ENCODE results near the gene COX7A2L.
"Not testable (repeated sequence)": the region's sequence is repeated elsewhere in the genome, so short reads cannot be mapped to it uniquely, and the experiment has no call there.

COX7A2L gene

DNA sequence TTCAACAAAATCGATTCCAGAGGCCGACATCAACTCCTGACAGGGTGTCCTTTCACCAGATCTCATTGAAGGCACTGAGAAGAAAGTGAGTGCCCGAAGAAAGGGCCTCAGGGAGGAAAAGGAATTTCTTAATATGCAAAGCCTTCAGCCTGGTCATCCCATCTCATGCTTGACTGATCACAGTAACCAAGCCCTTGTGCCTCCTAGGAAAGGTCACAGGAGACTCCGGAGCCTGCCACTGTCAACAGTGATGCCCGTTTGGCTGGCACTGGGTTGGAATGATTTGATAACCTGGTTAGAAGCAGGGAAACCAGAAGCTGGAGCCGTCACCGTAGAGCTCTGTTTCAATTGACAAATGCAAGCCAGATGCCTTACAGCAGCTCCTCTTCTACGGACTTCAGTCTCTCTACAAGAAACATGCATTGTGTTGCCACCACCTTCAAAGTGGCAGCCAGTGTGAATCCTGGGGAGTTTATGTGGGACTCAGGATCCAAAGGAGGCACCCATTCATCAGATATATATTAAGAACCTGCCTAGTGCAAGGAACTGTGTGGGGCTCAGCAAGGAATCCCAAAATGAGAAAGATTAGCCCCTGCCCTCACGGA lies 24.6 kb downstream of the COX7A2L start:
- no peak for DNase-seq (ENCODE audit: low spot score)
- no peak overlapping the region for H3K27ac ChIP-seq
- TF ChIP-seq CTCF (conservative IDR thresholded peaks at IDR 0.05; ENCODE audit: low read depth): no peak
- ChIA-PET CTCF (interaction anchor here (0.6 kb wide), 1 partner anchor 9 kb away, joined by 3 read pairs; no protein-coding TSS in a partner anchor), POLR2A (ENCODE audit: low non-redundant PET) (no interaction called here)

DNA sequence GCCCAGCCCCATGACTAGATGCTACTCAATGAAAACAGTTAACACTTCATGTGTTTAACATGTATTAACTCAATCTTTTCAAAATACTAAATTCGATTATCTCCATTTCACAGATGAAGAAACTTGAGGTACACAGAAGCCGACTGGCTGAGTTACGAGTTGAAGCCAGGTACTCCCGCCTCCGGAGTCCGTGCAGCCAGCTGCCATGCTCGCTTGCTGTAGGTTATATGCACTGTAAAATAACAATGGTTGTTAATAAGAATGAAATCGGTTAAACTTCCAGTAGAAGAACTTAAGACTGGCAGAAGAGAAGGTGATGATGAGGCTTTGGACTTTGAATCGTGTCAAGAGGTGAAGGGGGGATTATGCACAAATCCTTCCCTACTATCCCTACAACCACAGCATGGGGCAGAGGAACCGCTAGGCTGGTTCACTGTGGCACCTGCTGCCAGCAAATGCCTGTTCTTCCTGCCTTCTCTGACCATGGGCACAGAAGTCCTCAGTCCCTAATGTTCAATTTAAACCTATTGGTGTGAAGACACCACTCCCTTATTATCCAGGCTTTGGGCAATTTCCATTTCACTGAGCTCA lies 25.4 kb downstream of the COX7A2L start:
- CTCF ChIA-PET: no interaction called here
- DNase-seq (ENCODE audit: low spot score): no peak
- POLR2A ChIA-PET (ENCODE audit: low non-redundant PET): no interaction called here
- no peak overlapping the region for H3K27ac ChIP-seq
- no peak for TF ChIP-seq CTCF (conservative IDR thresholded peaks at IDR 0.05; ENCODE audit: low read depth)

DNA sequence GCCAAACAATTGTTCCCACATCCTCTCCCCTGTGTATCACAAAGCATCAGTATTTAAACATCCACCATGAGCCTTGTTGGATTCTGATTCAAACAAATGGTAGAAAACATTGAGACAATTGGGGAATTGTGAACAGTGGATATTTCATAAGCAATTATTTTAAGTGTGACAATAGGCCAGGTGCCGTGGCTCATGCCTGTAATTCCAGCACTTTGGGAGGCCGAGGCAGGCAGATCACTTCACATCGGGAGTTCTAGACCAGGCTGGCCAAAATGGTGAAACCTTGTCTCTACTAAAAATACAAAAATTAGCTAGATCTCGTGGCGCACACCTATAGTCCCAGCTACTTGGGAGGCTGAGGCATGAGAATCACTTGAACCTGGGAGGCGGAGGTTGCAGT lies 26.2 kb downstream of the COX7A2L start:
- DNase-seq (ENCODE audit: low spot score); H3K27ac ChIP-seq; CTCF ChIA-PET; POLR2A ChIA-PET (ENCODE audit: low non-redundant PET): not testable (repeated sequence)

DNA sequence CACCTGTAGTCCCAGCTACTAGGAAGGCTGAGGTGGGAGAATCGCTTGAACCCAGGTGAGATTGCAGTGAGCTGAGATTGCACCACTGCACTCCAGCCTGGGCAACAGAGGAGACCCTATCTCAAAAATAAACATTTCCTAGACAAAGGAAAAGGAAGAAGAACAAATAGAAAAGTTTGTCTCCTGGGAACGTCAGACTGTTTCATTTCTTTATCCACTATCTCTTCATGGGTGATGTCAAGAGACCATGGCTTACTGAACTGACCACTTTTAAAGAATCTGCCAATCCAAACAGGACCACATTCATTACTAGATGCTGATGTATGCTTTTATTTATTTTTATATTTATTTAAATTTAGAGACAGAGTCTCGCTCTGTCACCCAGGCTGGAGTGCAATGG lies 26.8 kb downstream of the COX7A2L start:
- no peak for TF ChIP-seq CTCF (conservative IDR thresholded peaks at IDR 0.05; ENCODE audit: low read depth)
- ChIA-PET POLR2A (ENCODE audit: low non-redundant PET) (no interaction called here), CTCF (no interaction called here)
- no peak overlapping the region for H3K27ac ChIP-seq
- no peak for DNase-seq (ENCODE audit: low spot score)

DNA sequence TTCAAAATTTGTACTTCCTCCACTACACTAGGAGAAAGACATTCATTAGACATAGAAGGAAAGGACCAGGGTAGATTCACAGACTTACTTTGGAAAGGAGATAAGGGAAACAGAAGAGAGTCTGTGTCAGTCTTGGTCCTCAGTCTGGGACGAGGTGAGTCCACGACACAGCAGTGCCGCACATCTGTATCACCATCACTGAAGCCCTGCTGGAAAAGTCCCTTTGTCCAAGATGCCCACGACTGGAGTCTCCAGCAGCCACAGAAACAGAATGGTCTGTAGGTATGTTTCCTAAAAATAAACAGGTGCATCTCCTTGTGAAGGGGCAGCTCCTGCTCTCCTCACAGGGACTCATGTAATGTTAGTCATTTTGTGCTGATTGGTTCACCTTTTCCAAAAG lies 27.4 kb downstream of the COX7A2L start:
- ChIA-PET CTCF (no interaction called here), POLR2A (ENCODE audit: low non-redundant PET) (no interaction called here)
- TF ChIP-seq CTCF (conservative IDR thresholded peaks at IDR 0.05; ENCODE audit: low read depth): no peak
- no peak for DNase-seq (ENCODE audit: low spot score)
- no peak overlapping the region for H3K27ac ChIP-seq

DNA sequence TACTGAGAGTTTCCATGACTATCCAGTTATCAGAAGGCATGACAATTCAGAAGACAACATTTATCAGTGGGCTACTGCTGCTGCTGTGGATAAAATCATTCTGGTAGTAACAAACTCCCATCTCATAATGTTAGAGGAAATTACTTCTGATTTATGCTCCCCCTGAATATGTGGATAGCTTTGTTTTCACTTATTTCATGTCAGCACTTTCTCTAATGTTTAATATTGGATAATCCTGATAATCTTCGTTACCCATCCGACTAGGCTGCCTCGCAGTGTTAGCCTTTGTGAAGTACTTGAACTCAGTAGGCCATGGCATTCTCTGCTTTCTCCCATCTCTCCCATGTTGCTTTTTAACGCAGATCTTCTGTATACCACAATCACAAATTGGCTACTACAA lies 28.4 kb downstream of the COX7A2L start:
- DNase-seq (ENCODE audit: low spot score): no peak
- CTCF ChIA-PET: no interaction called here
- H3K27ac ChIP-seq: no peak overlapping the region
- POLR2A ChIA-PET (ENCODE audit: low non-redundant PET): no interaction called here
- TF ChIP-seq CTCF (conservative IDR thresholded peaks at IDR 0.05; ENCODE audit: low read depth): no peak

DNA sequence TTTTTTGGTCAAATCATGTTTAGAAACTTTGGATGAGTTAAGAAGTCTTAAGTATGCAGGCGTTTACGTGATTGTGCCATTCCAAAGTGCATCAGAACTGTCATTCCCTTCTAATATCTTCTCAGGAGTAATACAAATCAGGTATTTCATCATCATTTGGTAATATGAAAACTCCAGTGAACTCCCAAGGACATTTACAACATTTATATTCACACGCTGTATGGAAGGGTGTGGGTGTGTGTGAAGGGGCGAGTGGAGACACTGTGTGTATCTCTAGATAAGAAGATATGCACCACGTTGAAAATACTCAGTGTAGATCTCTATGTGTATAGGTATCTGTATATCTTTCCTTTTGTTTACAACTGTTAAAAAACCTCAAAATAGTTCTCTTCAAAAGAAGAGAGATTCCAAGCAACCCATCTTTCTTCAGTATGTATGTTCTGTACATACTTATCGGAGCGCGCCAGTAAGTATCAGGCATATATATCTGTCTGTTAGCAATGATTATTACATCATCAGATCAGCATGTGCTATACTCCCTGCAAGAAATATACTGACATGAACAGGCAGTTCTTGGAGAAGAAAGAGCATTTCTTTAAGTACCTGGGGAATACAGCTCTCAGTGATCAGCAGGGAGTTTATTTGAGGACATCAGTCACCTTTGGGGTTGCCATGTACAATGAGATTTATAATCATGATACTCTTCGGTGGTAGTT lies 29.3 kb downstream of the COX7A2L start:
- CTCF ChIA-PET: no interaction called here
- H3K27ac ChIP-seq: no peak overlapping the region
- DNase-seq (ENCODE audit: low spot score): no peak
- TF ChIP-seq CTCF (conservative IDR thresholded peaks at IDR 0.05; ENCODE audit: low read depth): no peak
- POLR2A ChIA-PET (ENCODE audit: low non-redundant PET): no interaction called here
